ENCODE data around the gene PIP4K2C. TPM values are rescaled to one million over a fixed set of nuclear protein-coding genes. Genes with fewer than 3 reads are reported as not detected.

Gene PIP4K2C
- total and polyA plus RNA-seq, 7 experiments from 2014 or later, result 18.5 to 29.7 (median 21.9) TPM

DNA sequence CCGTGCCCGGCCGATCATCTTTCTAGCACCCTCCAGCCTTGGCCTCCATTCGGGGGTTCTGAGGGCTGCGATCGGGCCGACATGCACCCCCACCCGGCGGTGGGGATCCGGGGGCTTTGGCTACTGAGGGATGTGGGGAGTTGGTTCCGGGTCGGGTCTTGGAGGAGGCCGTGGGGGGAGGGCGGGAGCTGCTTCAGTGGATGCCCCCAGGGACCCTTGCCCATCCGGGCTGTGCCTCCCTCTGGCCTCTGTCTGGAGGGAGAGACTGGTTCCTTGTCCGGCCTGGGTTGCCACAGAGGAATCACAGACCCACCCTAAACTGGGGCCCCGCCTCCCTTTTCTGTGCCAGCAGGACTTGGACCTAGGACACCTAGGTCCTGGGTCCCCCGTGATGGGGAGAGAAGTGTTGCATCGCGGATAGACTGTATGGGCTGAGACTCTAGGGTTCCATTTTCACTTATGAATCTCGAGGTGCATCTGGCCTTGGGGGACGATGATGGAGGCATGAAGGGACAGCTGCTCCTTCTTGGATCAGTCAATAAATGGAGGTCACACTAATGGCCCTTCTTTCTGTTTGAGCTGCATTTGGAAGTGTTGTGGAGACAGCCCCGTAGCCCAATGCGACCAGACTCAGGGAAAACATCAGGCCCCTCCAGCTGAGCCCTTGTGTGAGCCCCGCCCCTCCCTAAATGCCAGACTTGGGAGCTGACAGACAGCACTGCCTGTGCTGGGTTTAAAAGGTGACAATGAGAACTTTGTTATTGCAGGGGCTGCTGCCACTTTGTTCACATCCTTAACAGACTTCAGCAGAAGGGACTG lies 14.2 kb downstream of the PIP4K2C start:
- Histone ChIP-seq H3K27me3 (ENCODE audit: control insufficient read depth in 2 of 2, insufficient read depth in 2 of 2, low read length in 2 of 2) (no peaks in the 10 kb centered on the region), H3K4me3 (ENCODE audit: low read length) (peak overlapping the region; percentile 71), H3K4me1 (ENCODE audit: control insufficient read depth in 2 of 2, insufficient read depth in 2 of 2, low read length in 2 of 2) (peaks cover 19 to 20% of the 10 kb centered on the region in 2 donors), H3K27ac (ENCODE audit: low read depth, low read length) (peak overlapping the region; percentile 70), H3K36me3 (ENCODE audit: control insufficient read depth in 2 of 3, insufficient read depth in 3 of 3, low read length in 3 of 3) (peaks cover 0 to 25% (median 0%) of the 10 kb centered on the region in 3 experiments), H3K9me3 (ENCODE audit: control insufficient read depth in 2 of 3, low read length in 3 of 3) (no peaks in the 10 kb centered on the region)
- Mint-ChIP-seq H3K27ac (peak overlapping the region; percentile 49 to 93 (median 86)), H3K27me3 (peaks cover 0 to 4% (median under 1%) of the 10 kb centered on the region in 5 donors), H3K36me3 (peaks cover 3 to 38% (median 18%) of the 10 kb centered on the region in 5 donors), H3K9me3 (no peaks in the 10 kb centered on the region), H3K4me1 (peaks cover 20 to 41% (median 33%) of the 10 kb centered on the region in 7 donors), H3K4me3 (peak overlapping the region; percentile 81 to 91 (median 86))
- no peak for DNase-seq
- ATAC-seq, result peak; percentile 54
- ChIA-PET POLR2A (interaction anchor here (1.2 to 1.8 kb wide), 6 partner anchors 12 to 145 kb away, joined by 3 to 4 read pairs (median 3); no protein-coding TSS in a partner anchor), CTCF (interaction anchor here (0.6 to 2.0 kb wide), 3 partner anchors 15 to 67 kb away, joined by 3 to 11 read pairs (median 8); no protein-coding TSS in a partner anchor)
- intact Hi-C loops (cut with micrococcal nuclease), result loop anchor here (1.0 to 2.0 kb wide), 2 partner anchors 14 kb away; partner anchors contain the start of gene PIP4K2C (in 2 of the 2)

DNA sequence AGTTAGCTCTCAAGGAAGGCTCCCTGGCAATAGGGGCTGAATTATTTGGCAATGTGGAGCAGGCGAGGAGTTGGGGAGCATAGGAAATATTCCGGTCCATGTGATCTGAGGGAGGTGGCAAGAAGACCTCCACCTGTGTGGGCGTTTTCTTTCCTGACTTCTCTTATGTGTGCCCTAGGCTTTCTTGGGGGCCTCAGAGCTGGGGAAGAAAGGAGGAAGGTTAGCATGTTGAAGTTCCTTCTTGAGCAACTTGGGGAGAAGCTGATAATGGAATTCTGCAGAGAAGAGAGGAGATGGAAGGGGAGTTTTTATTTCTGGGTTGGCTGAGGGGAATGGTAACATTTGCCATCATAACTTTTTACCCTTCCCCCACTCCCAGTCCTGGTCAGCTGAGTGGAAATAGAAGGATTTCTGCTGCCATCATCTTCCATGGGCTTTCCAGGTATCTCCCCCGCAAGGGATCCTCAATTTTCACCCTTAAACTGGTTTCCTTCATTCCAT lies 14.9 kb downstream of the PIP4K2C start:
- peaks cover 0 to 18% (median 0%) of the 10 kb centered on the region in 3 experiments for H3K36me3 ChIP-seq (ENCODE audit: control insufficient read depth in 2 of 3, insufficient read depth in 3 of 3, low read length in 3 of 3)
- Mint-ChIP-seq H3K4me3 (peak overlapping the region; percentile 81 to 91 (median 86)), H3K4me1 (peaks cover 20 to 48% (median 39%) of the 10 kb centered on the region in 7 donors), H3K27ac (peak overlapping the region in 3 of 9 donors; percentile 86 to 93 (median 87)), H3K9me3 (no peaks in the 10 kb centered on the region), H3K27me3 (peaks cover 0 to 11% (median 5%) of the 10 kb centered on the region in 5 donors), H3K36me3 (peaks cover 0 to 32% (median 18%) of the 10 kb centered on the region in 5 donors)
- no peak for DNase-seq
- peaks cover 19 to 26% of the 10 kb centered on the region in 2 donors for H3K4me1 ChIP-seq (ENCODE audit: control insufficient read depth in 2 of 2, insufficient read depth in 2 of 2, low read length in 2 of 2)
- ChIA-PET POLR2A (interaction anchor here (0.8 to 1.8 kb wide), 6 partner anchors 9 to 145 kb away, joined by 3 to 4 read pairs (median 3); no protein-coding TSS in a partner anchor), CTCF (interaction anchor here (0.6 to 2.0 kb wide), 3 partner anchors 14 to 36 kb away, joined by 3 to 11 read pairs (median 8); no protein-coding TSS in a partner anchor)
- intact Hi-C loops (cut with micrococcal nuclease), result loop anchor here (2.0 kb wide), 2 partner anchors 15 kb away; partner anchors contain the start of gene PIP4K2C (in 1 of the 2)
- H3K27me3 ChIP-seq (ENCODE audit: control insufficient read depth in 2 of 2, insufficient read depth in 2 of 2, low read length in 2 of 2), result no peaks in the 10 kb centered on the region
- H3K27ac ChIP-seq (ENCODE audit: low read depth, low read length), result no peak overlapping the region
- no peak overlapping the region for H3K4me3 ChIP-seq (ENCODE audit: low read length)
- no peaks in the 10 kb centered on the region for H3K9me3 ChIP-seq (ENCODE audit: control insufficient read depth in 2 of 3, low read length in 3 of 3)
- no peak for ATAC-seq

- ATAC-seq, result no peak
- peaks cover 19 to 27% of the 10 kb centered on the region in 2 donors for H3K4me1 ChIP-seq (ENCODE audit: control insufficient read depth in 2 of 2, insufficient read depth in 2 of 2, low read length in 2 of 2)
- Mint-ChIP-seq H3K9me3 (no peaks in the 10 kb centered on the region), H3K36me3 (peaks cover 0 to 26% (median 14%) of the 10 kb centered on the region in 5 donors), H3K4me3 (peak overlapping the region in 7 of 10 donors; percentile 8 to 86 (median 81)), H3K27ac (peak overlapping the region in 4 of 9 donors; percentile 29 to 87 (median 58)), H3K27me3 (peaks cover 0 to 12% (median 5%) of the 10 kb centered on the region in 5 donors), H3K4me1 (peaks cover 20 to 49% (median 39%) of the 10 kb centered on the region in 7 donors)
- DNase-seq, result no peak
- H3K36me3 ChIP-seq (ENCODE audit: control insufficient read depth in 2 of 3, insufficient read depth in 3 of 3, low read length in 3 of 3), result peaks cover 0 to 13% (median 0%) of the 10 kb centered on the region in 3 experiments
- ChIA-PET POLR2A (interaction anchor here (0.8 to 1.8 kb wide), 4 partner anchors 10 to 134 kb away, joined by 3 to 4 read pairs (median 3); no protein-coding TSS in a partner anchor), CTCF (interaction anchor here (0.6 to 2.0 kb wide), 3 partner anchors 14 to 35 kb away, joined by 3 to 11 read pairs (median 8); no protein-coding TSS in a partner anchor)
- no peak overlapping the region for H3K27ac ChIP-seq (ENCODE audit: low read depth, low read length)
- H3K27me3 ChIP-seq (ENCODE audit: control insufficient read depth in 2 of 2, insufficient read depth in 2 of 2, low read length in 2 of 2), result no peaks in the 10 kb centered on the region
- H3K4me3 ChIP-seq (ENCODE audit: low read length), result no peak overlapping the region
- intact Hi-C loops (cut with micrococcal nuclease), result loop anchor here in 1 of 2 donors (2.0 kb wide), 1 partner anchor 14 kb away; no protein-coding TSS in a partner anchor
- no peaks in the 10 kb centered on the region for H3K9me3 ChIP-seq (ENCODE audit: control insufficient read depth in 2 of 3, low read length in 3 of 3)
Observed at GRCh38 chr12:57606399-57606798, 15.4 kb downstream of the PIP4K2C start.

DNA sequence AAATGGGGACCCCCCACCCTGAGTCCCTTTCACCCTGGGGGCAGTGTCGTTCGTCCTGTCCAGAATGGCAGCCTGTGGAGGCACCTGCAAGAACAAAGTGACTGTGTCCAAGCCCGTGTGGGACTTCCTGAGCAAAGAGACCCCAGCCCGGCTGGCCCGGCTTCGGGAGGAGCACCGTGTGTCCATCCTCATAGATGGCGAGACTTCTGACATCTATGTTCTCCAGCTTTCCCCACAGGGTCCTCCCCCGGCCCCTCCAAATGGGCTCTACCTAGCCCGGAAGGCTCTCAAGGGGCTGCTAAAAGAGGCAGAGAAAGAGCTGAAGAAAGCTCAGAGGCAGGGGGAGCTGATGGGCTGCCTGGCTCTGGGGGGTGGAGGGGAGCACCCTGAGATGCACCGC lies 15.8 kb downstream of the PIP4K2C start:
- peaks cover 0 to 22% (median 10%) of the 10 kb centered on the region in 5 donors for H3K36me3 Mint-ChIP-seq
- Histone ChIP-seq H3K36me3 (ENCODE audit: control insufficient read depth in 2 of 3, insufficient read depth in 3 of 3, low read length in 3 of 3) (peaks cover 0 to 9% (median 0%) of the 10 kb centered on the region in 3 experiments), H3K27ac (ENCODE audit: low read depth, low read length) (no peak overlapping the region), H3K9me3 (ENCODE audit: control insufficient read depth in 2 of 3, low read length in 3 of 3) (no peaks in the 10 kb centered on the region), H3K4me1 (ENCODE audit: control insufficient read depth in 2 of 2, insufficient read depth in 2 of 2, low read length in 2 of 2) (peaks cover 19 to 27% of the 10 kb centered on the region in 2 donors), H3K4me3 (ENCODE audit: low read length) (no peak overlapping the region), H3K27me3 (ENCODE audit: control insufficient read depth in 2 of 2, insufficient read depth in 2 of 2, low read length in 2 of 2) (no peaks in the 10 kb centered on the region)
- no peaks in the 10 kb centered on the region for H3K9me3 Mint-ChIP-seq
- CTCF ChIA-PET, result interaction anchor here (0.8 to 1.6 kb wide), 2 partner anchors 22 to 25 kb away, joined by 3 to 11 read pairs; no protein-coding TSS in a partner anchor
- peak overlapping the region in 1 of 9 donors; percentile 29 for H3K27ac Mint-ChIP-seq
- peak overlapping the region in 3 of 10 donors; percentile 8 to 86 (median 59) for H3K4me3 Mint-ChIP-seq
- peaks cover 20 to 51% (median 39%) of the 10 kb centered on the region in 7 donors for H3K4me1 Mint-ChIP-seq
- peaks cover 0 to 13% (median 5%) of the 10 kb centered on the region in 5 donors for H3K27me3 Mint-ChIP-seq
- POLR2A ChIA-PET, result interaction anchor here (1.8 kb wide), 1 partner anchor 129 kb away, joined by 4 read pairs; no protein-coding TSS in a partner anchor
- intact Hi-C loops (cut with micrococcal nuclease), result loop anchor here in 1 of 2 donors (2.0 kb wide), 1 partner anchor 14 kb away; no protein-coding TSS in a partner anchor
- ATAC-seq, result no peak
- DNase-seq, result no peak

DNA sequence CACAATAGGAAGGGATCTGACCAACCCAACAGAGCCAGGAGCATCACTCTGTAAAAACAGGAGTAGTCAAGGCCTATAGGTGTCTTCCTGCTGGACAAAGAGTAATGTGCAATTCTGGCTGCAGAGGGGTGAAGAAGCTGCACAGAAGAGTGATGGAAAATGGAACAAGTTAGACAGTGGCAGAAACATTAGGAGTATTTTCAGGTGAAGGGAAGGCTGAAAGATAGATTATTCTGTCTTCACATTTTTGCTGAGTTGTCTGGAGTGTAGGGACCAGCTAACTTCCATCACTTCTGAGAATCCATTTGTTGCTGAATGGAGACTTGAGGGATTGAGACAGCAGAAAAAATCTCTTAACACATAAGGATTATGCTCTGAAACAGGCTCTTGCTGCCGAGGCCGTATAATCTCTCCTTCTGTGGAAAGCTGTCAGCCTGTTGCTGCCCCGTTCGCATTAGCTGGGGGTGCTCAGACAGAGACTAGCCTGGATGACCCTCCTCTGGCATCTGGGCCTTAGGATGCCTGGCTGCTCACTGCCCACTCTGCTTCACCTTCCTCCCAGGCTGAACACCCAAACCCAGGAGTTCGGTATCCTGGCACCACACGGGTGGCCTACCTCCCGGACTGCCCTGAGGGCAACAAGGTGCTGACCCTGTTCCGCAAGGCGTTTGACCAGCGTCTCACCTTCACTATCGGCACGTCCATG lies 17.1 kb downstream of the PIP4K2C start:
- peak overlapping the region in 2 of 9 donors; percentile 2 to 31 for H3K27ac Mint-ChIP-seq
- no peaks in the 10 kb centered on the region for H3K36me3 ChIP-seq (ENCODE audit: control insufficient read depth in 2 of 3, insufficient read depth in 3 of 3, low read length in 3 of 3)
- ChIA-PET POLR2A (interaction anchor here (0.6 to 1.2 kb wide), 2 partner anchors 18 to 380 kb away, joined by 3 to 5 read pairs; no protein-coding TSS in a partner anchor), CTCF (interaction anchor here (0.6 to 1.4 kb wide), 2 partner anchors 13 to 24 kb away, joined by 3 read pairs; no protein-coding TSS in a partner anchor)
- H3K9me3 ChIP-seq (ENCODE audit: control insufficient read depth in 2 of 3, low read length in 3 of 3), result no peaks in the 10 kb centered on the region
- no peaks in the 10 kb centered on the region for H3K9me3 Mint-ChIP-seq
- no peak for DNase-seq
- peaks cover 0 to 26% (median 12%) of the 10 kb centered on the region in 5 donors for H3K27me3 Mint-ChIP-seq
- H3K36me3 Mint-ChIP-seq, result peaks cover 0 to 13% (median 1%) of the 10 kb centered on the region in 5 donors
- no peak for ATAC-seq
- peak overlapping the region in 2 of 10 donors; percentile 2 to 30 for H3K4me3 Mint-ChIP-seq
- peaks cover 0 to 2% of the 10 kb centered on the region in 2 donors for H3K27me3 ChIP-seq (ENCODE audit: control insufficient read depth in 2 of 2, insufficient read depth in 2 of 2, low read length in 2 of 2)
- peaks cover 13 to 46% (median 33%) of the 10 kb centered on the region in 7 donors for H3K4me1 Mint-ChIP-seq
- intact Hi-C loops (cut with micrococcal nuclease), result loop anchor here in 1 of 2 donors (2.0 kb wide), 1 partner anchor 13 kb away; no protein-coding TSS in a partner anchor
- H3K4me3 ChIP-seq (ENCODE audit: low read length), result no peak overlapping the region
- H3K27ac ChIP-seq (ENCODE audit: low read depth, low read length), result no peak overlapping the region
- peaks cover 19 to 27% of the 10 kb centered on the region in 2 donors for H3K4me1 ChIP-seq (ENCODE audit: control insufficient read depth in 2 of 2, insufficient read depth in 2 of 2, low read length in 2 of 2)
